ENCODE measurements around the gene PYCARD. TPM values are rescaled to one million over a fixed set of nuclear protein-coding genes. Genes with fewer than 3 reads are reported as not detected.

PYCARD gene
- total and polyA plus RNA-seq, 7 donors: 21.0 to 120 (median 24.6) TPM

- intact Hi-C loops (cut with DNase I): no loop called here
- Histone ChIP-seq H3K36me3 (no peaks in the 10 kb centered on the region), H3K9me3 (no peaks in the 10 kb centered on the region), H3K4me3 (no peak overlapping the region), H3K27ac (no peak overlapping the region), H3K27me3 (peaks cover 0 to 14% (median 3%) of the 10 kb centered on the region in 3 donors), H3K4me1 (peaks cover 0 to 13% (median 12%) of the 10 kb centered on the region in 4 donors)
- WGBS, 2 donors: 35 to 71% methylated on average over 6 of the region's 6 CpGs
- TF ChIP-seq CTCF (IDR thresholded peaks at IDR 0.05) (no peak), EP300 (IDR thresholded peaks at IDR 0.05) (no peak), POLR2A (IDR thresholded peaks at IDR 0.05) (no peak), POLR2AphosphoS5 (IDR thresholded peaks at IDR 0.05) (no peak)
- no peak for DNase-seq
Observed at GRCh38 chr16:31206776-31207175, 4.2 kb upstream of the PYCARD start.

DNA sequence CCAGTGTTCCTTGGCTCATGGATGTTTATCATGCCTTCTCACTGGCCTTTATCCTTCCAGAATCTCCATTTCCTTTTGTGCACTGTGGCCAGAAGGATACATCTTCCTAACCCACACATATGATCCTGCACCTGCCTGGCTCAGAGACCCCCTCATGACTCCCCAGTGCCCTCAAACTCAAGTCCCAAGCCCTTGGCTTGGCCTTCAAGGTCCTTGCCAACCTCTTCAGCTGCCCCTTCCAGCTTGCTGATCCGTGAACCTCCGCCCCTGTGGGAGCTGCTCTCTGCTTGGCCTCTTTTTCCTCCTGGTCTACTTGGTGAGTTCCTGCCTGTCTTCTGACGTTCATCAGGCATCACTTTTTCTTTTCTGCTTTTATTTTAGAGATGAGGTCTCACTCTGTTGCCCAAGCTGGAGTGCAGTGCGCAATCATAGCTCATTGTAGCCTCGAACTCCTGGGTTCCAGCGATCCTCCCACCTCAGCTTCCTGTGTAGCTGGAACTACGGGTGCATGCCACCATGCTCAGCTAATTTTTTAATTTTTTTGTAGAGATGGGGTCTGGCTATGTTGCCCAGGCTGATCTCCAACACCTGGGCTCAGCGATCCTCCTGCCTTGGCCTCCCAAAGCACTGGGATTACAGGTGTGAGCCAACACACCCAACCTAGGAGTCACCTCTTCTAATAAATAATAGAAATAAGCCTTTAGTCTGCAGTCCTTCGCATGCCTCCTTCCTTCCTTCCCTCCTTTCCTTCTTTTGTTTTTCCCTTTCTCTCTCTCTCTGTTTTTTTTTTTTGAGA is 2.5 kb upstream of the PYCARD start:
- TF ChIP-seq POLR2AphosphoS5 (IDR thresholded peaks at IDR 0.05) (no peak), EP300 (IDR thresholded peaks at IDR 0.05) (no peak), CTCF (IDR thresholded peaks at IDR 0.05) (no peak), POLR2A (IDR thresholded peaks at IDR 0.05) (no peak)
- Histone ChIP-seq H3K9me3 (no peaks in the 10 kb centered on the region), H3K27me3 (peaks cover 0 to 20% (median 7%) of the 10 kb centered on the region in 3 donors), H3K4me3 (no peak overlapping the region), H3K4me1 (peaks cover 0 to 26% (median 19%) of the 10 kb centered on the region in 4 donors), H3K36me3 (no peaks in the 10 kb centered on the region), H3K27ac (no peak overlapping the region)
- DNase-seq: no peak
- intact Hi-C loops (cut with DNase I): no loop called here
- 92 to 93% methylated on average over 9 of the region's 9 CpGs for WGBS, 2 donors

GRCh38 chr16:31201582-31202413 is 762 bp downstream of the PYCARD start:
- peak overlapping the region; percentile 51 to 70 (median 58) for H3K4me3 ChIP-seq
- peak overlapping the region; percentile 51 to 72 (median 66) for H3K27ac ChIP-seq
- 7 to 13% methylated on average over 35 of the region's 35 CpGs for WGBS, 2 donors

More at GRCh38 chr16:31201582-31202413, 762 bp downstream of the PYCARD start:
- Histone ChIP-seq H3K36me3 (peaks cover 0 to 29% (median 2%) of the 10 kb centered on the region in 4 donors), H3K4me1 (peaks cover 0 to 26% (median 19%) of the 10 kb centered on the region in 4 donors), H3K9me3 (no peaks in the 10 kb centered on the region), H3K27me3 (peaks cover 0 to 11% (median 7%) of the 10 kb centered on the region in 3 donors)
- intact Hi-C loops (cut with DNase I): loop anchor here (2.0 kb wide), 1 partner anchor 15 kb away; no protein-coding TSS in a partner anchor
- DNase-seq: no peak
- TF ChIP-seq POLR2AphosphoS5 (IDR thresholded peaks at IDR 0.05) (peak in 2 of 4 donors; percentile 16 to 41), POLR2A (IDR thresholded peaks at IDR 0.05) (no peak), CTCF (IDR thresholded peaks at IDR 0.05) (no peak), EP300 (IDR thresholded peaks at IDR 0.05) (no peak)
